Stimulated activated effector memory CD8-positive, alpha-beta T cell treated with anti-CD3 and anti-CD28 coated beads, Interleukin-12 subunit alpha, Interleukin-12 subunit beta, amount 100 ng/mL, for 72 hours (primary cell): ENCODE measurements around the gene PIANP.
A peak's percentile ranks its signal among the peaks of the same experiment; 100 is the strongest.
"Not testable (repeated sequence)": the region's sequence is repeated elsewhere in the genome, so short reads cannot be mapped to it uniquely, and the experiment has no call there.

Experiments used
- ATAC-seq: fragments of 150-1000 bp; cut with Tn5 transposase; 2 replicates; pipeline ENCODE4 v1.10.0; 2021
- DNase-seq, 2 donors: peaks; one replicate each; pipeline ENCODE4 v3.0.0; 2021 to 2022; ENCODE audit warnings: low spot score in 2 of 2
- H3K27ac Mint-ChIP-seq: one replicate; pipeline ENCODE4 v1.8.0; 2022; ENCODE audit warnings: mild to moderate bottlenecking, mixed read lengths
- H3K36me3 Mint-ChIP-seq: one replicate; pipeline ENCODE4 v1.8.0; 2022; ENCODE audit warnings: mild to moderate bottlenecking, mixed read lengths
- H3K4me1 Mint-ChIP-seq: one replicate; pipeline ENCODE4 v1.8.0; 2022; ENCODE audit warnings: mixed read lengths
- H3K4me3 Mint-ChIP-seq: one replicate; pipeline ENCODE4 v1.8.0; 2022; ENCODE audit warnings: mild to moderate bottlenecking, mixed read lengths
- H3K9me3 Mint-ChIP-seq: one replicate; pipeline ENCODE4 v1.8.0; 2022; ENCODE audit warnings: mixed read lengths

The PIANP gene

DNA sequence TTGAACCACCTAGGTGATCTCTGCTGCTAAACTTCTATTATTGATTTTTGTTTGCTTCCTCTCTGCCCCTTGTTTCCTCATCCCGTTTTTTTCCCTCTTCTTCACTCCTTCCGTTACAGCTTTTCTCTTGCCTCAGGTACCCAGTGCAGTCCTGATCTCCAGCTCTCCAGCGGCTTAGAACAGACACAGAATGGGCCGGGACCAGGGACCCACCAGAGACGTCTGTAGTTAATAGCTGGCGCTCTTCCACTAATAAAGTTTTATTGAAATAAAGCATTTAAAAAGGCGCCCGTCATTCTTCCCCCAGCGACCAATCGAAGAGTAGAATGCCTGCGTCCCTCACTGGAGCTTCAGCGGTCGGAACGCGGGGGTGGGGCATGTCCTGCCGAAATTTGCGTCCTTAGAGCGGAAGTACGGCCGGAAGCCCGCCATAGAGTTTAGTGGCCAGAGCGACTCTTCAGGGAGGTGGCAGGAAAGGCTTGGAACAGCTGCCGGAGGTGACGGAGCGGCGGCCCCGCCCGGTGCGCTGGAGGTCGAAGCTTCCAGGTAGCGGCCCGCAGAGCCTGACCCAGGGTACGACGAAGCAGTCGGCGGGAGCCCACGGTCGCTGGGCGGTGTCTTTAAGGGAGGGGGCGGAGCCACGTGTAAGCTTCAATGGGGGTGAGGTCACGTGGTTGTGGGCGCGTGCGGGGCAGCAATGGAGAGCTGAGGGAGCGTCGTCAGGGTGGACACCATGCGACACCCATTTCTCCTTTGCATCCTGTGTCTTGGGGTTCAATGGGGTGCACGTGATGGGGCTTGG lies 23.2 kb upstream of the PIANP start, which contains the start of gene COPS7A:
Gene COPS7A (plus strand): TSS at position 440 of the 802 bp plus-strand sequence. CDS start 611 bp downstream, outside the sequence.
- ATAC-seq = peak; percentile 97
- Mint-ChIP-seq H3K36me3 (peaks cover 29% of the 10 kb centered on the region), H3K4me3 (peak within 1 kb of the TSS; percentile 88), H3K9me3 (no peaks in the 10 kb centered on the region), H3K27ac (peak within 1 kb of the TSS; percentile 95), H3K4me1 (peaks cover 21% of the 10 kb centered on the region)
- peak; percentile 85 to 98 for DNase-seq

DNA sequence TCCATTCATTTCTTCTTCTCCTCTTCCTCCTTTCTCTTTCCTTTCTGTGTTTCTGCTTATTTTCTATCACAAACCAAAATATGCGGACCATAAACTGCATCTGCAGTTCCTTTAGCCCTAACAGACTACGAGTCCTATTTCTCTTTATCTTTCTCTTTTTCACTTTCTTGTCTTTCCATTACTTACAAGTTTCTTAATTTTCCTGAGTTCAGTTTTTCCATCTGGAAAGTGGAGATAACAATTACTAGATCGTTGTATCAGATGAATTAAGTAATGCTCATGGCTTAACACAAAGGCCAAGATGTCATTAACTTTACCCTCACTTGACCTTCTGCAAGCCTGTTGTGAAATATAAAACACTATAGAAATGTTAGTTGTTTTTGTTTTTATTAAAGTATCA lies 22.2 kb upstream of the PIANP start:
- DNase-seq = no peak
- Mint-ChIP-seq H3K36me3 (peaks cover 26% of the 10 kb centered on the region), H3K27ac (no peak overlapping the region), H3K4me1 (peaks cover 21% of the 10 kb centered on the region), H3K4me3 (peak overlapping the region; percentile 88), H3K9me3 (no peaks in the 10 kb centered on the region)
- no peak for ATAC-seq

DNA sequence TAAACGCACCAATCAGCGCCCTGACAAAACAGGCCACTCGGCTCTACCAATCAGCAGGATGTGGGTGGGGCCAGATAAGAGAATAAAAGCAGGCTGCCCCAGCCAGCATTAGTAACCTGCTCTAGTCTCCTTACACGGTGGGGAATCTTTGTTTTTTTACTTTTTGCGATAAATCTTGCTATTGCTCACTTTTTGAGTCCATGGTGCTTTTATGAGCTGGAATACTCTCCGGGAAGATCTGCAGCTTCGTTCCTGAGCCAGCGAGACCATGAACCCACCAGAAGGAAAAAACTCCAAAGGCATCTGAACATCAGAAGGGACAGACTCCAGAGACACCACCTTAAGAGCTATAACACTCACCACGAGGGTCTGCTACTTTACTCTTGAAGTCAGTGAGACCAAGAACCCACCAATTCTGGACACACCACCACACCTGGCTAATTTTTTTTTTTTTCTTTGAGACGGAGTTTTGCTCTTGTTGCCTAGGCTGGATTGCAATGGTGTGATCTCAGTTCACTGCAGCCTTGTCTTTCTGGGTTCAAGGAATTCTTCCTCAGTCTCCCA lies 16.3 kb upstream of the PIANP start:
- no peak for DNase-seq
- H3K36me3 Mint-ChIP-seq = no peaks in the 10 kb centered on the region
- no peak overlapping the region for H3K27ac Mint-ChIP-seq
- no peak for ATAC-seq
- H3K4me1 Mint-ChIP-seq = no peaks in the 10 kb centered on the region
- no peaks in the 10 kb centered on the region for H3K9me3 Mint-ChIP-seq
- no peak overlapping the region for H3K4me3 Mint-ChIP-seq

DNA sequence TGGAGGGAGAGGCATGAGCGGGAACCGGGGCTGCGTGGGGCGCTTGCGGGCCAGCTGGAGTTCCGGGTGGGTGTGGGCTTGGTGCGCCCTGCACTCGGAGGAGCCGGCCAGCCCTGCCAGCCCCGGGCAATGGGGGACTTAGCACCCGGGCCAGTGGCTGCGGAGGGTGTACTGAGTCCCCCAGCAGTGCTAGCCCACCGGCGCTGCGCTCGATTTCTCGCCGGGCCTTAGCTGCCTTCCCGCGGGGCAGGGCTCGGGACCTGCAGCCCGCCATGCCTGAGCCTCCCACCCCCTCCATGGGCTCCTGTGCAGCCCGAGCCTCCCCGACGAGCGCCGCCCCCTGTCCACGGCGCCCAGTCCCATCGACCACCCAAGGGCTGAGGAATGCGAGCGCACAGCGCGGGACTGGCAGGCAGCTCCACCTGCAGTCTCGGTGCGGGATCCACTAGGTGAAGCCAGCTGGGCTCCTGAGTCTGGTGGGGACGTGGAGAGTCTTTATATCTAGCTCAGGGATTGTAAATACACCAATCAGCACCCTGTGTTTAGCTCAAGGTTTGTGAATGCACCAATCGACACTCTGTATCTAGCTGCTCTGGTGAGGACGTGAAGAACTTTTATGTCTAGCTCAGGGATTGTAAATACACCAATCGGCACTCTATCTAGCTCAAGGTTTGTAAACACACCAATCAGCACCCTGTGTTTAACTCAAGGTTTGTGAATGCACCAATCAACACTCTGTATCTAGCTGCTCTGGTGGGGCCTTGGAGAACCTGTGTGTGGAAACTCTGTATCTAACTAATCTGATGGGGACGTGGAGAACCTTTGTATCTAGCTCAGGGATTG lies 15.6 kb upstream of the PIANP start:
- H3K27ac Mint-ChIP-seq, DNase-seq, H3K4me3 Mint-ChIP-seq, H3K9me3 Mint-ChIP-seq, H3K36me3 Mint-ChIP-seq, H3K4me1 Mint-ChIP-seq, ATAC-seq: not testable (repeated sequence)

DNA sequence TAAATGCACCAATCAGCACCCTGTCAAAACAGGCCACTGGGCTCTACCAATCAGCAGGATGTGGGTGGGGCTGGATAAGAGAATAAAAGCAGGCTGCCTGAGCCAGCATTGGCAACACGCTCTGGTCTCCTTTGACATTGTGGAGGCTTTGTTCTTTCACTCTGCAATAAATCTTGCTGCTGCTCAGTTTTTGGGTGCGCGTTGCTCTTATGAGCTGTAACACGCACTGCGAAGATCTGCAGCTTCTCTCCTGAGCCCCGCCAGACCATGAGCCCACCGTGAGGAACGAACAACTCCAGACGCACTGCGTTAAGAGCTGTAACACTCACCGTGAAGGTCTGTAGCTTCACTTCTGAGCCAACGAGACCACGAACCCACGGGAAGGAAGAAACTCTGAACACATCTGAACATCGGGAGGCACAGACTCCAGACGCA lies 8.4 kb upstream of the PIANP start:
- peak; percentile 42 for ATAC-seq
- Mint-ChIP-seq H3K27ac (peak overlapping the region; percentile 67), H3K36me3 (no peaks in the 10 kb centered on the region), H3K4me3 (peak overlapping the region; percentile 59), H3K4me1 (peaks cover 8% of the 10 kb centered on the region), H3K9me3 (no peaks in the 10 kb centered on the region)
- DNase-seq = peak in 1 of 2 donors; percentile 68

DNA sequence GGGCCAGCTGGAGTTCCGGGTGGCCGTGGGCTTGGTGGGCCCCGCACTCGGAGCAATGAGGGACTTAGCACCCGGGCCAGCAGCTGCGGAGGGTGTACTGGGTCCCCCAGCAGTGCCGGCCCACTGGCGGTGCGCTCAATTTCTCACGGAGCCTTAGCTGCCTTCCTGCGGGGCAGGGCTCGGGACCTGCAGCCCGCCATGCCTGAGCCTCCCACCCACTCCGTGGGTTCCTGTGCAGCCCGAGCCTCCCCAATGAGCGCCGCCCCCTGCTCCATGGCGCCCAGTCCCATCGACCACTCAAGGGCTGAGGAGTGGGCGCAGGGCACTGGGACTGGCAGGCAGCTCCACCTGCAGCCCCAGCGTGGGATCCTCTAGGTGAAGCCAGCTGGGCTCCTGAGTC lies 7.7 kb upstream of the PIANP start:
- not testable (repeated sequence) for H3K4me3 Mint-ChIP-seq, DNase-seq, H3K36me3 Mint-ChIP-seq, H3K4me1 Mint-ChIP-seq, H3K9me3 Mint-ChIP-seq, ATAC-seq
- H3K27ac Mint-ChIP-seq = peak overlapping the region; percentile 67

DNA sequence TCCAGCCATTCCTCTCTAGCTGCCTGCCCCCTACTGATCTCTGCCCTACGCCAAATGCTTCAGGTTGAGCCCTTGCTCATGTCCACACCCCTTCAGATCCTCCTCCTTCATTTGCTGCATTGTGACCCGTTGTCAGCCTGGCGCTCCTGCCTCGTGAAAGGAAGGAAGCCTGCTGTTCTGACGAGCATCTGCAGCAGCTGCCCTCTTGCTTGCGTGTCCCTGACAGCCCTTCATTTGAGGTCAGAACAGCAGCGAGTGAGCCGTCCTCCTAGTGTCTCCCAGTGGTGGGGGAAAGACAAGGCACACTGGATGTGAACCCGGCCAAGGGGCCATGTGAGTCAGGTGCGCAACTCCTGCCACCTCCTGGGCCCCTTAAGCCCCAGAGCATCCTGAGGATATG lies 3.0 kb upstream of the PIANP start:
- Mint-ChIP-seq H3K9me3 (no peaks in the 10 kb centered on the region), H3K4me3 (no peak overlapping the region), H3K4me1 (peaks cover 10% of the 10 kb centered on the region), H3K36me3 (no peaks in the 10 kb centered on the region), H3K27ac (no peak overlapping the region)
- ATAC-seq (no peak), DNase-seq (no peak)

DNA sequence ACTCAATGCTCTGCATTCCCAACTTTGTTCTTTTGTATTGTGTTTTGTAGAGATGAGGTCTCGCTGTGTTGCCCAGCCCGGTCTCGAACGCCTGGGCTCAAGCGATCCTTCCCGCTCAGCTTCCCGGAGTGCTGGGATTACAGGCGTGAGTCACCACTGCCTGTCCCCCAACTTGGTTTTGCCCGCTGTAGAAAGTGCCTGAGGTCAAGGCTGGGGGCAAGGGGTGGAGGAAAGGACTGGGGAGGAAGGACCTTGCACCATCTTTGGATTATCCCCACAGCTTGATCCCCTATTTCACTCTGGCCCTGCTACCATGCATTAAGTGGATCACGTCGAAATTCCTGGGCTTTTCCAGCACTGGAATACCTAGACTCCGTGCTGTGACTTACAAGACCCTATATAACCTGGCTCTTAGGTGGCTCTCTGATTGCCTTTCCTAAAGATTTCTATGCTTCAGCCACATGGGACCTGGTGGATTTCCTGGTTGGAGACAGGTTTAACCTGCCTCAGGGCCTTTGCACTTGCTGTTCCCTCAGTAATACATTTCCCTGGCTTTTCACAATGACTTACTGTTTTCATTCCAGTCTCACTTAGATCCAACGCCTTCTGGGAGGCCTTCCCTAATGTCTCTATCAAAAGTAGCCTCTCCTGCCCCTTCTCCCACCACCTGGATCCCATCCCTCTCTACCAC lies 608 bp upstream of the PIANP start:
- Mint-ChIP-seq H3K27ac (no peak overlapping the region), H3K36me3 (no peaks in the 10 kb centered on the region), H3K4me1 (peaks cover 20% of the 10 kb centered on the region), H3K4me3 (peak overlapping the region; percentile 74), H3K9me3 (no peaks in the 10 kb centered on the region)
- DNase-seq (no peak), ATAC-seq (no peak)

DNA sequence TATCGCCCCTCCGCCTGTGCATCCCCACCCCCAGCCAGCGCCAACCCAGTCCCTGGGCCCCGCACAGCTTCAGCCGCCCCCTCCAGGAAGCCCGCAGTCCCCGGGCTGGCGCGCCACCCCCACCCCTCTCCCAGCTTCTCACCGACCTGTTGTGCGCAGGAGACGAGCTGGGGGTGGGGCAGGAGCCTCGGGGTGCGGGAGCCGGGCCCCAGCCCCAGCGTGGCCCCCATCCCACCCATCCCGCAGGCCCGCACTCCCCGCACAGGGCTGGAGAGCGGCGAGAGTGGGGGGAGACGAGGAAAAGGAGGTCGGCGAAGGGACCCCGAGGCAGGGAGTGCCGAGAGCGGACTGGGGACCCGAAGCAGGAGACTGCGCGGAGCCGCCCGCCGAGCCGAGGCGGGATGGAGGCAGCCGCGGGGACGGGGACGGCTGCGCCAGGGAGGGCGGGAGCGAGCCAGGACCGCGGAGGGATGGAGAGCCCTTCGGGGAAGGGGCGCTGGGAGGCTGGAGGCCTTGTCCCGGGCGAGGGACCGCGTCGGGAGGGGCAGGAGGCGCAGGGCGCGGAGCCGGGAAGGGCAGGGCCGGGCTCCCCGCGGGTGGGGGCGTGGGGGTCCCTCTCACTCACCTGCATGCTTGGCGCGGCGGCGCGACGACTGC lies 498 bp downstream of the PIANP start:
- Mint-ChIP-seq H3K27ac (peak overlapping the region; percentile 15), H3K4me3 (peak overlapping the region; percentile 74), H3K9me3 (no peaks in the 10 kb centered on the region), H3K36me3 (no peaks in the 10 kb centered on the region), H3K4me1 (peaks cover 20% of the 10 kb centered on the region)
- ATAC-seq = peak; percentile 57
- DNase-seq = no peak

DNA sequence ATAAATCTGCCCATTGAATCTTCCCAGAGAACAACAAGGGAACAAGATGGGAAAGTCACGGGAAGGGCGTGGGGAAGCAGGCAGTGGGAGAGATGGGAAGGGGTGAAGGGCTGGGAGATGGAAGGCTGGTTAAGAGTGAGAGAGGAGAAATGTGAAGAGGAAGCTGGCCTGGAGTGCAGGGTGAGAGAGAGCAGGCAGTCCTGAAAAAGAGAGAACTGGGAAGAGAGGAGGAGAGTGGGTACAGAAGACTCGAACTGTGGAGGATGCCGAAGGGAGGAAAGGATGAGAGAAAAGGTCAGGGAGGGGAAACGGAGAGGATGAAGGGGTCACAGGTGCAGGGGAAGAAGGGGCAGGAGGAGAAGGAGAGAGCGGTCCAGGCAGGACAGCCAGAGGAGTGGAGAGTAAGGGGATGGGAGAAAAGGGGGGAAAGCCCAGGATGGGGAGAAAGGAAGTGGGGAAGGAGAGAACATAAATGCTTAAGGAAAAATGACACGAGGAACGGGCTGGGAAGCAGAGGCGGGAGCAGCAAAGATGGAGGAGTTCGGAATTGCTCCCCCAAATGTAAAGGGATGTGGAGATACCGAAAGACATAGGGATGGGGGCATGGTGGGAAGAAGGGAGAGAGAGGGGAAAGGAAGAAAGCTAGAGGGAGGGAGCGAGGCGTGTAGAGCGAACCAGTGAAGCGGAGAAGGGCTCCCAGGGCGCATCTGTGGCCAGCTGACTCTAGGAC lies 1.2 kb downstream of the PIANP start:
- H3K27ac Mint-ChIP-seq = peak overlapping the region; percentile 15
- no peaks in the 10 kb centered on the region for H3K9me3 Mint-ChIP-seq
- no peak for ATAC-seq

DNA sequence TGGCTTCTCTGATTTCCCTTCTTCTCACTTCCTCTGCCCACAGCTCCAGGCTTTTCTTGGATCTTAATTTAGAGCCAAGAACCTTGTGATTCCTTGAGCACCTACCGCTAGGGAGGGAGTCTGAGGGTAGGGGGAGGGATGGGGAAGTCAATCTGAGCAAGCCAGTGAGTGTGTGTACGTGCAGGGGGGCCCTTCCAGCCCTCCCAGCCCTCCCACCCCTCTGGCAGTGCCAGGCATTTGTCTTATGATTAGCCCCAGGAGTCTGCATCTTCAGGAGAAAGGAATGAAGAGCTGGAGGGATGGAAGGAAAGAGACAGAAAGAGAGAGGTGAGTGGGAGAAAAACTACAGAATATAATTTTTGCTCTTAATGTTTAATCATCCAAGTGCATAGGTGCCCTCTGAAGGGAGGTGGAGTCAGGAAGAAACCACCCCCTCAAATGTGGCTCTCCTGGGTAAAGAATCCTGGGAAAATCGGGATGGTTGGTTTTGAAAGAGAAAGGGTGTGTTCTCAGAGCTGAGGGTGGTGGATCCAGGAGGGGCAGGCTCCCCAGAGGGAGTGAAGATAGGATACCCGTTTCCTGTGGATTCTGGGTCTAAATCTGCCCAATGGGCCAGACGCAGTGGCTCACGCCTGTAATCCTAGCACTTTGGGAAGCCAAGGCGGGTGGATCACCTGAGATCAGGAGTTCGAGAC lies 2.1 kb downstream of the PIANP start:
- peaks cover 23% of the 10 kb centered on the region for H3K4me1 Mint-ChIP-seq
- no peaks in the 10 kb centered on the region for H3K9me3 Mint-ChIP-seq
- no peaks in the 10 kb centered on the region for H3K36me3 Mint-ChIP-seq
- H3K27ac Mint-ChIP-seq = peak overlapping the region; percentile 15
- no peak for DNase-seq
- peak overlapping the region; percentile 74 for H3K4me3 Mint-ChIP-seq
- ATAC-seq = no peak

More for the DNA sequence above, 1.2 kb downstream of the PIANP start:
- peaks cover 20% of the 10 kb centered on the region for H3K4me1 Mint-ChIP-seq
- H3K4me3 Mint-ChIP-seq = peak overlapping the region; percentile 74
- no peaks in the 10 kb centered on the region for H3K36me3 Mint-ChIP-seq
- DNase-seq = no peak

DNA sequence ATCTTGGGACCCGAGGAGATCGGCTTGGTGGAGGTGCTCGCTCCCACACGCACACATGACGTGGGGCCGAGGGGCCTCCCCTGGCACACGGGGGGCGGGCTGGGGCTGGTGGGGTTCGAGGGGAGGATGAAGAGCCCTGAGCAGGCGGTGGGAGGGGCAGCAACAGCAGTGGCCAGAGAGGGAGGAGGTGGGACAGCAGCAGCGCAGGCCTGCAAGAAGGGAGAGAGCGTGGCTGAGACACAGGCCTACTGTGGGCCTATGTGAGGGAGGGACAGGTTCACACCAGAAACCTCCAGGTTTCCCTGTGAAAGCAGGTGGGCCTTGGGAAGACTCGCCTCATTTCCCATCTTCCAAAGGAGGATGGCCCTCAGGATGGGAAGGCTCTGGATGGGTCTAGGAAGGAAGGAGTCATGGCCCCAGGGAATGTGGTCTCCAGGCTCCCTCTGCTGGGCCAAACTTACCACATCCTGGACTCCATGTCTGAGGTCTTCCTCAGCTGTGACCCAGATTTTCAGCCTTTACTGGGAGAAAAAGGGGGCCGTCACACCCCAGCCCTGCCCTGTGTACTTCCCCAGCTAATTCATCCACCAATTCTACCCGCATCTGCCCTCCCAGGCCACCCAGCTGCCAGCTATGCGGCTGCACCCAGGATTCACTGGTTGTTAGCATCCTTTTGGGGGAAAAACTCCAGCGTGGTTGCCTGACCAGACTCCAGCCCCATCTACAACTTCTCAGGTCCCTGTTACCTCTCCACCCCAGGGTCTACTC lies 2.8 kb downstream of the PIANP start:
- Mint-ChIP-seq H3K4me1 (peaks cover 28% of the 10 kb centered on the region), H3K4me3 (no peak overlapping the region), H3K36me3 (no peaks in the 10 kb centered on the region), H3K27ac (no peak overlapping the region), H3K9me3 (no peaks in the 10 kb centered on the region)
- DNase-seq (no peak), ATAC-seq (peak; percentile 33)
